MM.1S (cell line): ENCODE results near the gene STRADB.
"Not testable (repeated sequence)": the region's sequence is repeated elsewhere in the genome, so short reads cannot be mapped to it uniquely, and the experiment has no call there.

Experiments used
- DNase-seq: peaks from one replicate; pipeline ENCODE4 v3.0.0-alpha.2; 2015
- H2AFZ ChIP-seq: fragments of 300-600 bp; sonication (generic); 2 replicates; pipeline ENCODE4 v1.6.0; 2016; ENCODE audit warnings: antibody characterized with exemption, low read length
- H3F3A ChIP-seq: fragments of 300-600 bp; sonication (generic); 2 replicates; pipeline ENCODE4 v1.6.1; 2016; ENCODE audit warnings: mild to moderate bottlenecking, antibody characterized with exemption, low read length, moderate library complexity, mixed read lengths; ENCODE audit not compliant: insufficient read depth
- H3K27ac ChIP-seq: fragments of 300-600 bp; sonication (generic); 2 replicates; pipeline ENCODE4 v1.5.1; 2016; ENCODE audit warnings: mild to moderate bottlenecking, low read length
- H3K27me3 ChIP-seq: fragments of 300-600 bp; sonication (generic); replicated peaks from 2 replicates; pipeline ENCODE4 v1.6.0; 2016; ENCODE audit warnings: low read length; ENCODE audit not compliant: insufficient read depth
- H3K36me3 ChIP-seq: fragments of 300-600 bp; sonication (generic); replicated peaks from 2 replicates; pipeline ENCODE4 v1.6.1; 2016; ENCODE audit warnings: mild to moderate bottlenecking, low read length, mixed read lengths; ENCODE audit not compliant: insufficient read depth
- H3K4me1 ChIP-seq: fragments of 300-600 bp; sonication (generic); 2 replicates; pipeline ENCODE4 v1.6.1; 2016; ENCODE audit warnings: low read length, mixed read lengths
- H3K4me2 ChIP-seq: fragments of 300-600 bp; sonication (generic); 2 replicates; pipeline ENCODE4 v1.6.0; 2016; ENCODE audit warnings: low read depth, low read length
- H3K4me3 ChIP-seq: fragments of 300-600 bp; sonication (generic); 2 replicates; pipeline ENCODE4 v1.5.1; 2016; ENCODE audit warnings: low read length, mixed read lengths
- H3K79me2 ChIP-seq: fragments of 300-600 bp; sonication (generic); 2 replicates; pipeline ENCODE4 v1.6.1; 2016; ENCODE audit warnings: mixed run types, low read length, mixed read lengths
- H3K9ac ChIP-seq: fragments of 300-600 bp; sonication (generic); 2 replicates; pipeline ENCODE4 v1.6.1; 2016; ENCODE audit warnings: low read length, mixed read lengths
- H3K9me2 ChIP-seq: fragments of 300-600 bp; sonication (generic); replicated peaks from 2 replicates; pipeline ENCODE4 v1.6.1; 2016; ENCODE audit warnings: mild to moderate bottlenecking, low read length, mixed read lengths; ENCODE audit not compliant: insufficient read depth
- H3K9me3 ChIP-seq: fragments of 300-600 bp; sonication (generic); replicated peaks from 2 replicates; pipeline ENCODE4 v1.6.1; 2016; ENCODE audit warnings: mild to moderate bottlenecking, low read length, mixed read lengths; ENCODE audit not compliant: insufficient read depth
- H4K20me1 ChIP-seq: fragments of 300-600 bp; sonication (generic); 2 replicates; pipeline ENCODE4 v1.6.1; 2016; ENCODE audit warnings: mild to moderate bottlenecking, low read length, moderate library complexity, mixed read lengths; ENCODE audit not compliant: insufficient read depth
- EZH2 ChIP-seq: fragments of 300-600 bp; sonication (generic); optimal IDR thresholded peaks from 2 replicates; pipeline ENCODE3; 2017; ENCODE audit warnings: low read depth, mild to moderate bottlenecking, antibody characterized with exemption, low read length, mixed read lengths
- EZH2phosphoT487 ChIP-seq: fragments of 300-600 bp; sonication (generic); IDR thresholded peaks from 2 replicates; pipeline ENCODE4 v1.6.1; 2018; ENCODE audit warnings: antibody characterized with exemption, low read length
- TF ChIP-seq, protein P1 (sequence below): fragments of 300-600 bp; sonication (generic); IDR thresholded peaks from 2 replicates; pipeline ENCODE4 v1.5.1; 2016; ENCODE audit warnings: antibody characterized with exemption, low read length, mixed read lengths

The STRADB gene

DNA sequence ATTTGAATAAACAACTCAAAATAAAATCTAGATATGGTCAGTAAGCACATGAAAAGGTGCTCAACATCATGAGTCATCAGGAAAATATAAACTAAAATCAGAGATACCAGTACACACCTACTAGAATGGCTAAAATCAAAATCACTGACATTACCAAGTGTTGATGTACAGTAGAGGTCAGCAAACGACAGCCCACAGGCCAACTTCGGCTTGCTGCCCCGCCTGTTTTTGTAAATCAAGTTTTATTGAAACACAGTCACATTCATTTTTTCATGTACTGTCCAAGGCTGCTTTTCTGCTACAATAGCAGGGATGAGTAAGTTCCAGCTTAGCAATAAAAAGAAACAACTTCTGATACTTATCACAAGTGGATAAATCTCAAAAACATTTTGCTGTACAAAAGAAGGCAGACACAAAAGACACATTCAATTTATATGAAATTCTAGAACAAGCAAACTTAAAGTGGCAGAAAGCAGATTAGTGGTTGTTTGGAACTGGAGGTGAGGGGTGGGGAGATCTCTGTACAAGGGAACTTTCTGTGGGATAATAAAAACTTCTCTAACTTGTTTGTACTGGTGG is 32.4 kb upstream of the STRADB start:
- peaks cover 5% of the 10 kb centered on the region; the same call in 1 of the 2 replicates for H4K20me1 ChIP-seq
- no peaks in the 10 kb centered on the region for H3F3A ChIP-seq
- H2AFZ ChIP-seq, result no peak overlapping the region
- no peak overlapping the region for H3K9ac ChIP-seq
- peaks cover 9% of the 10 kb centered on the region for H3K4me1 ChIP-seq
- DNase-seq, result no peak
- no peaks in the 10 kb centered on the region for H3K27me3 ChIP-seq
- no peak overlapping the region for H3K4me2 ChIP-seq
- TF ChIP-seq EZH2, result no peak
- TF ChIP-seq, protein P1, sequence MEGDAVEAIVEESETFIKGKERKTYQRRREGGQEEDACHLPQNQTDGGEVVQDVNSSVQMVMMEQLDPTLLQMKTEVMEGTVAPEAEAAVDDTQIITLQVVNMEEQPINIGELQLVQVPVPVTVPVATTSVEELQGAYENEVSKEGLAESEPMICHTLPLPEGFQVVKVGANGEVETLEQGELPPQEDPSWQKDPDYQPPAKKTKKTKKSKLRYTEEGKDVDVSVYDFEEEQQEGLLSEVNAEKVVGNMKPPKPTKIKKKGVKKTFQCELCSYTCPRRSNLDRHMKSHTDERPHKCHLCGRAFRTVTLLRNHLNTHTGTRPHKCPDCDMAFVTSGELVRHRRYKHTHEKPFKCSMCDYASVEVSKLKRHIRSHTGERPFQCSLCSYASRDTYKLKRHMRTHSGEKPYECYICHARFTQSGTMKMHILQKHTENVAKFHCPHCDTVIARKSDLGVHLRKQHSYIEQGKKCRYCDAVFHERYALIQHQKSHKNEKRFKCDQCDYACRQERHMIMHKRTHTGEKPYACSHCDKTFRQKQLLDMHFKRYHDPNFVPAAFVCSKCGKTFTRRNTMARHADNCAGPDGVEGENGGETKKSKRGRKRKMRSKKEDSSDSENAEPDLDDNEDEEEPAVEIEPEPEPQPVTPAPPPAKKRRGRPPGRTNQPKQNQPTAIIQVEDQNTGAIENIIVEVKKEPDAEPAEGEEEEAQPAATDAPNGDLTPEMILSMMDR, result no peak
- TF ChIP-seq EZH2phosphoT487, result no peak
- H3K9me3 ChIP-seq, result no peaks in the 10 kb centered on the region
- H3K36me3 ChIP-seq, result no peaks in the 10 kb centered on the region
- no peak overlapping the region for H3K27ac ChIP-seq
- no peaks in the 10 kb centered on the region for H3K9me2 ChIP-seq
- H3K79me2 ChIP-seq, result no peaks in the 10 kb centered on the region
- H3K4me3 ChIP-seq, result no peak overlapping the region

DNA sequence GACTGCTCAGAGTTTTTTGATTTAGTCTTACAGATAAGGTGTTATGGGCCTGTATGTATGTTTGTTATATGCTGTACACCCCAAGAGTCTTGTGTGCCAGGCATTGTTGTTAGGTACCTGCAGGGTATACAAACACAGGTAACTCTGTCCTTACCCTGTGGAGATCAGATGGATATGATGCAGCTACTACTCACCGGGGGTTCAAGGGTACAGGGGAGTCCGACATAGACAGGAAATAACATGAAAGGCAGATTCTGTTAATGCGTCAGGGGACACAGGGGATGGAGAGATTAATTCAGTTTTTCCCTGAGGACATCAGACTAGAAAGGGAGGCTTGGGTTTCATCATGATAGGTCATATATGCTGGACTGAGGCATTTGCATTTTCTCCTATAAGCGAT is 31.6 kb upstream of the STRADB start:
- TF ChIP-seq EZH2, result no peak
- no peak for TF ChIP-seq EZH2phosphoT487
- H2AFZ ChIP-seq, result no peak overlapping the region
- no peak for DNase-seq
- no peaks in the 10 kb centered on the region for H3K9me3 ChIP-seq
- H3K9ac ChIP-seq, result no peak overlapping the region
- H3K9me2 ChIP-seq, result no peaks in the 10 kb centered on the region
- no peaks in the 10 kb centered on the region for H3K27me3 ChIP-seq
- H3K4me3 ChIP-seq, result no peak overlapping the region
- H3K4me2 ChIP-seq, result no peak overlapping the region
- H3K27ac ChIP-seq, result no peak overlapping the region
- no peaks in the 10 kb centered on the region for H3K79me2 ChIP-seq
- no peaks in the 10 kb centered on the region for H3K36me3 ChIP-seq
- no peaks in the 10 kb centered on the region for H3F3A ChIP-seq
- peaks cover under 1% of the 10 kb centered on the region; the same call in 1 of the 2 replicates for H3K4me1 ChIP-seq
- H4K20me1 ChIP-seq, result no peaks in the 10 kb centered on the region; the same call in 1 of the 2 replicates

DNA sequence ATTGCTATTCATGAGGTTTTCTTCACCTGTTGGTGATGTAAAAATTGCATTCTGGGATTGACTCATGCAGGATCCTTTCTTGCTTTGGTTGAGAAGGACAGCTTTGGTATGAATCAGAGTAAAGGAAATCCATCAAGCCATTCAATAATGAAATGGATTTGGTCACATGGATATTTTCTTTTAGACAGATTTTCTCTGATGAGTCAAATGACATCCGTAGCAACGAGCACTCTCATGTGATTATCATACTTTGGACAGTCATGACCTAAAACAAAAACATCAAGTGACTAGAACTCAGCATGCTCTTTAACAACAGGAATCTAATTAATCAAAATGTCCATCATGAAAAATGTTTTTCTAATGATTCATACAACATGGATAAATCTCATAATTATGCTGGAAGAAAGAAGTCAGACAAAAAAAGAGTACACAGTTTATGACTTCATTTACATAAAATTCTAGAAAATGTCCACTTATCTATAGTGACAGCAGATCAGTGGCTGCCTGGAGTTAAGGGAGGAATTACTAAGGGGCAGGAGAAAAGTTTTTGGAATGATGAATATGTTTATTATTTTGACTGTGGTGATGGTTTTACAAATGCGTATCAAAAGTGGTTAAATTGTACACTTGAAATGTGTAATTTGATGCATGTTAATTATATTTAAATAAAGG is 31.0 kb upstream of the STRADB start:
- no peaks in the 10 kb centered on the region for H3K27me3 ChIP-seq
- H3K9me2 ChIP-seq, result no peaks in the 10 kb centered on the region
- no peak overlapping the region for H3K4me2 ChIP-seq
- H3F3A ChIP-seq, result no peaks in the 10 kb centered on the region
- H2AFZ ChIP-seq, result no peak overlapping the region
- H3K4me1 ChIP-seq, result no peaks in the 10 kb centered on the region
- H3K36me3 ChIP-seq, result no peaks in the 10 kb centered on the region
- no peak overlapping the region for H3K9ac ChIP-seq
- TF ChIP-seq EZH2phosphoT487 (no peak), EZH2 (no peak)
- TF ChIP-seq, protein P1, result no peak
- H3K4me3 ChIP-seq, result no peak overlapping the region
- no peak for DNase-seq
- no peak overlapping the region for H3K27ac ChIP-seq
- H3K79me2 ChIP-seq, result no peaks in the 10 kb centered on the region
- H3K9me3 ChIP-seq, result no peaks in the 10 kb centered on the region
- H4K20me1 ChIP-seq, result no peaks in the 10 kb centered on the region

- Histone ChIP-seq H3K4me3 (no peak overlapping the region), H4K20me1 (no peaks in the 10 kb centered on the region), H2AFZ (no peak overlapping the region), H3K27me3 (no peaks in the 10 kb centered on the region), H3F3A (no peaks in the 10 kb centered on the region), H3K36me3 (no peaks in the 10 kb centered on the region), H3K9me2 (no peaks in the 10 kb centered on the region), H3K4me2 (no peak overlapping the region), H3K27ac (no peak overlapping the region), H3K4me1 (no peaks in the 10 kb centered on the region), H3K9ac (no peak overlapping the region), H3K79me2 (no peaks in the 10 kb centered on the region), H3K9me3 (no peaks in the 10 kb centered on the region)
- no peak for DNase-seq
- TF ChIP-seq, protein P1, result no peak
These were observed 25.6 kb upstream of the STRADB start for GRCh38 chr2:201425952-201426351.

- H3K79me2 ChIP-seq, H4K20me1 ChIP-seq, H3K4me2 ChIP-seq, H3K27me3 ChIP-seq, H3K9ac ChIP-seq, H3K4me1 ChIP-seq, H3K4me3 ChIP-seq, H2AFZ ChIP-seq, H3K9me2 ChIP-seq, H3K9me3 ChIP-seq, DNase-seq, H3K27ac ChIP-seq, H3F3A ChIP-seq, H3K36me3 ChIP-seq: not testable (repeated sequence)
These were observed 23.2 kb upstream of the STRADB start for GRCh38 chr2:201428366-201428765.
